ENCODE results near the gene SAMD15.

- TF ChIP-seq CTCF (IDR thresholded peaks at IDR 0.05; ENCODE audit: low read length) (no peak), EZH2 (optimal IDR thresholded peaks at IDR 0.05; ENCODE audit: low read depth, low read length) (no peak), EZH2phosphoT487 (IDR thresholded peaks at IDR 0.05; ENCODE audit: low read length) (no peak)
Measured at GRCh38 chr14:77426396-77426795, 49.2 kb downstream of the SAMD15 start.

Measured in MM.1S (cell line).